ENCODE data around the gene GZMA.

DNA sequence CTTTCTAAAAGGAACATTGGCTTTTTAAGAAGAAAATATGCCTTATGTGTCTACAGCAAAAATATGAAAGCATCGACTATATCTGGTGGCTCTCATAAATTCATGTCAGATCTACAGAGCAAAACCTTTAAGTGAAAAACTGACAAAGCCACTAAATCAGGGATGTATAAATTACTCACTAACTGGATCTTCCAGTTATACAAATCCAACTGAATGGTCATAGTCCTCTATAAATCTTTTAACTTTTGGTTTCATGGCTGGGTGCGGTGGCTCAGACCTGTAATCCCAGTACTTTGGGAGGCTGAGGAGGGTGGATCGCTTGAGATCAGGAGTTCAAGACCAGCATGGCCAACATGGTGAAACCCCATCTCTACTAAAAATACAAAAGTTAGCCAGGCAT is 29.2 kb upstream of the GZMA start:
- TF ChIP-seq POLR2A (IDR thresholded peaks at IDR 0.05) (no peak), EP300 (IDR thresholded peaks at IDR 0.05) (no peak)
- TF ChIP-seq, protein P1, sequence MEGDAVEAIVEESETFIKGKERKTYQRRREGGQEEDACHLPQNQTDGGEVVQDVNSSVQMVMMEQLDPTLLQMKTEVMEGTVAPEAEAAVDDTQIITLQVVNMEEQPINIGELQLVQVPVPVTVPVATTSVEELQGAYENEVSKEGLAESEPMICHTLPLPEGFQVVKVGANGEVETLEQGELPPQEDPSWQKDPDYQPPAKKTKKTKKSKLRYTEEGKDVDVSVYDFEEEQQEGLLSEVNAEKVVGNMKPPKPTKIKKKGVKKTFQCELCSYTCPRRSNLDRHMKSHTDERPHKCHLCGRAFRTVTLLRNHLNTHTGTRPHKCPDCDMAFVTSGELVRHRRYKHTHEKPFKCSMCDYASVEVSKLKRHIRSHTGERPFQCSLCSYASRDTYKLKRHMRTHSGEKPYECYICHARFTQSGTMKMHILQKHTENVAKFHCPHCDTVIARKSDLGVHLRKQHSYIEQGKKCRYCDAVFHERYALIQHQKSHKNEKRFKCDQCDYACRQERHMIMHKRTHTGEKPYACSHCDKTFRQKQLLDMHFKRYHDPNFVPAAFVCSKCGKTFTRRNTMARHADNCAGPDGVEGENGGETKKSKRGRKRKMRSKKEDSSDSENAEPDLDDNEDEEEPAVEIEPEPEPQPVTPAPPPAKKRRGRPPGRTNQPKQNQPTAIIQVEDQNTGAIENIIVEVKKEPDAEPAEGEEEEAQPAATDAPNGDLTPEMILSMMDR (IDR thresholded peaks at IDR 0.05): no peak
